DMS153 (cell line): Measurements from ENCODE around the gene CNPY2.
A peak's percentile ranks its signal among the peaks of the same experiment; 100 is the strongest.
"Not testable (repeated sequence)": the region's sequence is repeated elsewhere in the genome, so short reads cannot be mapped to it uniquely, and the experiment has no call there.

Experiments used
- DNase-seq: peaks from one replicate; lab custom pipeline; 2025; lab: John Stamatoyannopoulos, UW

CNPY2 gene

GRCh38 chr12:56315622-56316473 is at the start of gene CNPY2:
CNPY2 (minus strand) TSS chr12:56315988; CDS start chr12:56315217, 771 bp downstream.
- peak; percentile 99 for DNase-seq

- no peak for DNase-seq
Measured at GRCh38 chr12:56362130-56363059, 46.6 kb upstream of the CNPY2 start, which contains the start of gene APOF. APOF (minus strand) TSS chr12:56362857; CDS start chr12:56362745, 112 bp downstream.

- no peak for DNase-seq
Measured at GRCh38 chr12:56361487-56362129, 45.8 kb upstream of the CNPY2 start.

GRCh38 chr12:56359851-56360767 is 44.3 kb upstream of the CNPY2 start, which contains the start of gene STAT2:
STAT2 (minus strand) TSS chr12:56360107; CDS start chr12:56356571, 3,536 bp downstream.
- DNase-seq: peak; percentile 98

- no peak for DNase-seq
Measured at GRCh38 chr12:56358836-56359532, 43.2 kb upstream of the CNPY2 start.

GRCh38 chr12:56351325-56351724 is 35.5 kb upstream of the CNPY2 start:
- no peak for DNase-seq

GRCh38 chr12:56350662-56351061 is 34.9 kb upstream of the CNPY2 start:
- DNase-seq: no peak

- no peak for DNase-seq
Measured at GRCh38 chr12:56348776-56349175, 33.0 kb upstream of the CNPY2 start.

- not testable (repeated sequence) for DNase-seq
Measured at GRCh38 chr12:56347255-56347654, 31.5 kb upstream of the CNPY2 start.

- DNase-seq: no peak
Measured at GRCh38 chr12:56346675-56347074, 30.9 kb upstream of the CNPY2 start.

GRCh38 chr12:56342290-56342689 is 26.5 kb upstream of the CNPY2 start:
- not testable (repeated sequence) for DNase-seq

GRCh38 chr12:56341616-56342015 is 25.8 kb upstream of the CNPY2 start:
- no peak for DNase-seq

- DNase-seq: no peak
Measured at GRCh38 chr12:56339158-56339422, 23.3 kb upstream of the CNPY2 start.

GRCh38 chr12:56338308-56339157 is 22.7 kb upstream of the CNPY2 start, which contains the start of gene IL23A:
IL23A (plus strand) TSS chr12:56338884; CDS start chr12:56339045, 161 bp downstream.
- DNase-seq: peak; percentile 43

GRCh38 chr12:56337753-56338251 is 22.0 kb upstream of the CNPY2 start:
- DNase-seq: no peak

- no peak for DNase-seq
Measured at GRCh38 chr12:56336361-56337167, 20.8 kb upstream of the CNPY2 start.

GRCh38 chr12:56335527-56335926 is 19.7 kb upstream of the CNPY2 start:
- not testable (repeated sequence) for DNase-seq

GRCh38 chr12:56334490-56334793 is 18.7 kb upstream of the CNPY2 start:
- DNase-seq: no peak
